Breast epithelium (tissue), 3 donors: Measurements from ENCODE around the gene ASCL1.

Source experiments
- POLR2A ChIP-seq: fragments of 450-650 bp; IDR thresholded peaks from one replicate; pipeline ENCODE4 v1.6.1; 2016; ENCODE audit warnings: antibody characterized with exemption, mild to moderate bottlenecking, moderate library complexity
- POLR2AphosphoS5 ChIP-seq, 3 donors: sonication (generic); formaldehyde crosslinking; IDR thresholded peaks; one replicate each; pipeline ENCODE4 v1.6.1; 2017; ENCODE audit warnings: antibody characterized with exemption in 3 of 3
- TF ChIP-seq, protein P1 (sequence below), 3 donors: fragments of 450-650 bp; IDR thresholded peaks; one replicate each; pipeline ENCODE4 v1.5.1; 2016 to 2017; ENCODE audit warnings: antibody characterized with exemption in 3 of 3, mild to moderate bottlenecking in 3 of 3, moderate library complexity in 3 of 3

DNA sequence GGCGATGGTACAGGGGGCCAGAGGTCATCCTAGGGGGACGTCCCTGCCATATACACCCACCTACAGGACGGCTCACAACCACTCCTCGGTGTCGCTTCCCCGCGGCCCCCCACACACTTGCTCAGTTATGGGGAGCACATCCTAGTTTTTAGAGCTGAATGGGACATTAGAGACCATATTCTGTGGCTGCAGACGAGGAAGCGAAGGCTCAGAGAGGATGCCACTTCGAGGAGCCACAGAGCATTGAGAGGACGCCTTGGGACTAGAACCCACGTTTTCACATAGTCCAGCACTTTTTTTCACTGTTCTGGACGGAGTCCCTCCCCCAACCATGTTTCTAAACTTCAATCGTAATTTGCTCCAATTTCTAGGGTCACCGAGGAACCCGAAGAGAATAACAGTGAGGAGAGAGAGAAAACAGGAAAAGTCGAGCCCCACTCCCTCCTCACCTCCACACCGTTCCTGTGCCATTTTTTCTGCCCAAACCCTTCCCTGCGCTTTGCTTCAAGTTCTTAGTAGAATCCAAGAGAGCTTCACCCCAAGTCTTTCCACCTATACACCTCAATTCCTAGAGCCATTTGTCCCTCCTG lies 641 bp upstream of the ASCL1 start:
- TF ChIP-seq POLR2AphosphoS5 (IDR thresholded peaks at IDR 0.05) (no peak), POLR2A (no peak)
- TF ChIP-seq, protein P1, sequence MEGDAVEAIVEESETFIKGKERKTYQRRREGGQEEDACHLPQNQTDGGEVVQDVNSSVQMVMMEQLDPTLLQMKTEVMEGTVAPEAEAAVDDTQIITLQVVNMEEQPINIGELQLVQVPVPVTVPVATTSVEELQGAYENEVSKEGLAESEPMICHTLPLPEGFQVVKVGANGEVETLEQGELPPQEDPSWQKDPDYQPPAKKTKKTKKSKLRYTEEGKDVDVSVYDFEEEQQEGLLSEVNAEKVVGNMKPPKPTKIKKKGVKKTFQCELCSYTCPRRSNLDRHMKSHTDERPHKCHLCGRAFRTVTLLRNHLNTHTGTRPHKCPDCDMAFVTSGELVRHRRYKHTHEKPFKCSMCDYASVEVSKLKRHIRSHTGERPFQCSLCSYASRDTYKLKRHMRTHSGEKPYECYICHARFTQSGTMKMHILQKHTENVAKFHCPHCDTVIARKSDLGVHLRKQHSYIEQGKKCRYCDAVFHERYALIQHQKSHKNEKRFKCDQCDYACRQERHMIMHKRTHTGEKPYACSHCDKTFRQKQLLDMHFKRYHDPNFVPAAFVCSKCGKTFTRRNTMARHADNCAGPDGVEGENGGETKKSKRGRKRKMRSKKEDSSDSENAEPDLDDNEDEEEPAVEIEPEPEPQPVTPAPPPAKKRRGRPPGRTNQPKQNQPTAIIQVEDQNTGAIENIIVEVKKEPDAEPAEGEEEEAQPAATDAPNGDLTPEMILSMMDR (IDR thresholded peaks at IDR 0.05) = no peak
